ENCODE measurements around the gene AP2S1. TPM values are rescaled to one million over a fixed set of nuclear protein-coding genes. Genes with fewer than 3 reads are reported as not detected.
A peak's percentile ranks its signal among the peaks of the same experiment; 100 is the strongest.

AP2S1 gene
- total RNA-seq, 6 experiments from 2014 or later = 67.2 to 82.6 (median 73.6) TPM

GRCh38 chr19:46852830-46853229 is 2.2 kb upstream of the AP2S1 start:
- H3K27me3 ChIP-seq = no peaks in the 10 kb centered on the region
- peak overlapping the region in 1 of 3 donors; percentile 15 for H3K4me3 ChIP-seq
- peak overlapping the region in 2 of 3 donors; percentile 98 to 99 for H3K27ac ChIP-seq
- TF ChIP-seq POLR2A (IDR thresholded peaks at IDR 0.05) (no peak), CTCF (IDR thresholded peaks at IDR 0.05) (no peak)
- peaks cover 0 to 46% (median 19%) of the 10 kb centered on the region in 4 donors for H3K4me1 ChIP-seq
- 38% methylated on average over 1 of the region's 1 CpG for WGBS (ENCODE audit: insufficient coverage, low coverage, low lambda C conversion rate, missing lambda C conversion rate)
- no peaks in the 10 kb centered on the region for H3K36me3 ChIP-seq
- ATAC-seq (peak in 1 of 4 donors; percentile 10), DNase-seq (no peak)
- no peaks in the 10 kb centered on the region for H3K9me3 ChIP-seq
- intact Hi-C loops (cut with DNase I) = no loop called here

GRCh38 chr19:46849610-46850009 is 1.0 kb downstream of the AP2S1 start:
- no peak for ATAC-seq
- Histone ChIP-seq H3K27me3 (no peaks in the 10 kb centered on the region), H3K4me3 (peak overlapping the region; percentile 87 to 97 (median 91)), H3K9me3 (no peaks in the 10 kb centered on the region), H3K27ac (peak overlapping the region; percentile 70 to 79 (median 72)), H3K36me3 (peaks cover 0 to 2% (median under 1%) of the 10 kb centered on the region in 4 donors), H3K4me1 (peaks cover 0 to 35% (median 11%) of the 10 kb centered on the region in 4 donors)
- 50% methylated on average over 5 of the region's 5 CpGs for WGBS (ENCODE audit: insufficient coverage, low coverage, low lambda C conversion rate, missing lambda C conversion rate)
- DNase-seq = peak in 1 of 3 donors; percentile 31
- TF ChIP-seq CTCF (IDR thresholded peaks at IDR 0.05) = no peak
- no peak for TF ChIP-seq POLR2A (IDR thresholded peaks at IDR 0.05)
- intact Hi-C loops (cut with DNase I) = no loop called here

GRCh38 chr19:46848389-46848788 is 2.3 kb downstream of the AP2S1 start:
- Histone ChIP-seq H3K27me3 (no peaks in the 10 kb centered on the region), H3K36me3 (peaks cover 0 to 12% (median 6%) of the 10 kb centered on the region in 4 donors), H3K27ac (peak overlapping the region; percentile 70 to 79 (median 72)), H3K9me3 (no peaks in the 10 kb centered on the region), H3K4me1 (peaks cover 0 to 24% (median 5%) of the 10 kb centered on the region in 4 donors), H3K4me3 (no peak overlapping the region)
- no peak for ATAC-seq
- intact Hi-C loops (cut with DNase I) = no loop called here
- peak in 1 of 3 donors; percentile 28 for DNase-seq
- 92% methylated on average over 2 of the region's 2 CpGs for WGBS (ENCODE audit: insufficient coverage, low coverage, low lambda C conversion rate, missing lambda C conversion rate)
- TF ChIP-seq CTCF (IDR thresholded peaks at IDR 0.05) (no peak), POLR2A (IDR thresholded peaks at IDR 0.05) (no peak)

- DNase-seq = no peak
- intact Hi-C loops (cut with DNase I) = no loop called here
- TF ChIP-seq CTCF (IDR thresholded peaks at IDR 0.05) (no peak), POLR2A (IDR thresholded peaks at IDR 0.05) (no peak)
- H3K4me3 ChIP-seq = no peak overlapping the region
- no peak for ATAC-seq
- no peaks in the 10 kb centered on the region for H3K9me3 ChIP-seq
- peaks cover 0 to 17% (median 1%) of the 10 kb centered on the region in 4 donors for H3K4me1 ChIP-seq
- H3K36me3 ChIP-seq = peaks cover 0 to 20% (median 7%) of the 10 kb centered on the region in 4 donors
- 84% methylated on average over 10 of the region's 11 CpGs for WGBS (ENCODE audit: insufficient coverage, low coverage, low lambda C conversion rate, missing lambda C conversion rate)
- no peaks in the 10 kb centered on the region for H3K27me3 ChIP-seq
- H3K27ac ChIP-seq = no peak overlapping the region
Measured at GRCh38 chr19:46847528-46847927, 3.1 kb downstream of the AP2S1 start.

Measured in right lobe of liver (tissue), 6 donors.